ENCODE results near the gene RASAL3. TPM values are rescaled to one million over a fixed set of nuclear protein-coding genes. Genes with fewer than 3 reads are reported as not detected.
"Not testable (repeated sequence)": the region's sequence is repeated elsewhere in the genome, so short reads cannot be mapped to it uniquely, and the experiment has no call there.

The RASAL3 gene
- total RNA-seq, 1 donor from 2014 or later = 2.3 TPM

GRCh38 chr19:15476325-15476724, 12.0 kb upstream of the RASAL3 start:
- intact Hi-C loops (cut with DNase I) = no loop called here
- DNase-seq (ENCODE audit: missing footprints) = no peak
- ATAC-seq = no peak

DNA sequence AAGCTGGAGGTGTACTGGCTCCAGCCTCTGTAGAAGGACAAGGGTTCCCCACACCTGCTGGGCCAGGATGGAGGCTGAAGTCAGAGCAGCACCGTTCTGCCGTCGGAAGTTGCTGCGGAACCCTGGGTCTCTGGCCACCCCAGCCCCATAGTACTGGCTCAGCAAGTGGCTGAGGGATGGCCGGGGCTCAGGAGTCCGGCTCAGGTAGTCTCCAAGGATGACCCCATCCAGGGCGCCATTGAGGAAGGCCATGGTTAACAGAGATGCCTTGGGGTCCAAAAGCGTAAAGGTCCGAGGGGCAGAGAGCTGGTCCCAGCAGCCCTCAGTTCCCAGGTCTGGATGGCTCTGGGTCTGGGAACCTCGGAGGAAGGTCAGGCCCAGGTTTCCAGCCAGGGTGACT, 11.3 kb upstream of the RASAL3 start:
- intact Hi-C loops (cut with DNase I) = no loop called here
- no peak for ATAC-seq
- no peak for DNase-seq (ENCODE audit: missing footprints)

GRCh38 chr19:15475169-15475568, 10.8 kb upstream of the RASAL3 start:
- ATAC-seq (no peak), DNase-seq (ENCODE audit: missing footprints) (no peak)
- intact Hi-C loops (cut with DNase I) = no loop called here

- ATAC-seq; intact Hi-C loops (cut with DNase I); DNase-seq (ENCODE audit: missing footprints): not testable (repeated sequence)
Measured at GRCh38 chr19:15473821-15474220, 9.5 kb upstream of the RASAL3 start.

- ATAC-seq (no peak), DNase-seq (ENCODE audit: missing footprints) (no peak)
- intact Hi-C loops (cut with DNase I) = no loop called here
Measured at GRCh38 chr19:15471639-15472101, 7.3 kb upstream of the RASAL3 start.

DNA sequence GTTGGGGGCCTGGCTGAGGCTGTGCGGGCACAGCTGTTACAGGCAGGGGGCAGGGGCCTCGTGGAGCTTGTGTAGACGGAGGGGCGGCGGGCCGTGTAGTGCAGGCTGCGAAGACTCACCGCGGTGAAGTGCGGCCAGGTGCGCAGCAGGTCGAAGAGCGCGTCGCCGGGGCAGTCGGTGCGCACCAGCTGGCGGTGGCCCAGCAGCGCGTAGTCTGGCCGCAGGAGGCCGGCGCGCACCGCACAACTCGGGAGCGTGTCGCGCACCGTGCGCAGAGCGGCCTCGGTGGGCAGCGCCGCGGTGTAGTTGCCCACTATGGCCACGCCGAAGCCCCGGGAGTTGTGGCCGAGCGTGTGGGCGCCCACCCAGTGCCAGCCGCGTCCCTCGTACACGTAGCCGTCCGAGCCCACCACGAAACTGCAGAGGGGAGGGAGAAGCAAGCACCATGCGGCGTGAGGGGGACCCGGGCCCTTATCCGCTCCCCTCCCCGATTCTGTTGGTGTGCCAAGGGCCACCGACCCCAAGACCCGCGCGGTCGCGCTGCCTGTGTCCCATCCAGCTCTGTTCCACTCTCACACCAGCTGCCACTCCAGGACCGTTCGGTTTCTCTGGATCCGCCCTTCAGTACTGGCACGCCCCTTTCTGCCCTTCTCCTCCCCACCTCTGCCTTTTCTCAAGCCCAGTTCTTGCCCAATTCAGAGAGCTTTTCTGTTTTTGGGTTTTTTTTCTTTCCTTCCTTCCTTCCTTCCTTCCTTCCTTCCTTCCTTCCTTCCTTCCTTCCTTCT, 5.4 kb upstream of the RASAL3 start:
- no peak for DNase-seq (ENCODE audit: missing footprints)
- no peak for ATAC-seq
- intact Hi-C loops (cut with DNase I) = no loop called here

- intact Hi-C loops (cut with DNase I) = no loop called here
- ATAC-seq = peak; percentile 20
- DNase-seq (ENCODE audit: missing footprints) = no peak
Measured at GRCh38 chr19:15468675-15469512, 4.5 kb upstream of the RASAL3 start.

GRCh38 chr19:15467734-15468214, 3.4 kb upstream of the RASAL3 start:
- ATAC-seq = no peak
- intact Hi-C loops (cut with DNase I) = no loop called here
- no peak for DNase-seq (ENCODE audit: missing footprints)

- no peak for ATAC-seq
- intact Hi-C loops (cut with DNase I) = no loop called here
- no peak for DNase-seq (ENCODE audit: missing footprints)
Measured at GRCh38 chr19:15466851-15467733, 2.7 kb upstream of the RASAL3 start.

DNA sequence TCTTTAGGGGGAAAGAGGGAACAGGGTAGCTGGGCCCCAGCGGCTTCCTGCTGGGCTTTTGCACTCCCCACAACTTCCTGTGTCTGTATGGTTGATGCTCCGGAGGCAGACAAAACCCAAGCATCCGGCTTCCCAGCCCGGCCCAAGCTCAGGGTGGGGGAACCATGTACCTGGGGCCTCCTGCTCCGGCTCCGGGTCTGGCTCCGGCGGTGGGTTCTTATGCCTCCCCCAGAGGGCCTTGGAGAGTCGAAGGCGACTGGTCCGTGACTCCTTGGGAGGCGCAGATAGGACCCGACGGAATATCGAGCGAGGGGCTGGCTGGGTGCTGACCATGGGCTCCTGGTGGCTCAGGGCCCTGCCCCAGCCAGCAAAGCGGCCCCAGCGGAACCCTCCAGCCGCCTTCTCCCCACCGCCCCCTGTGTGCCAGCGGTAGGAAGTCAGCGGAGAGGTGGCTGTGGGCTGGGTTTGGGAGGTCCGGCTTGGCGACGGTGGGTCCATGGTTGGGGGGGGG, 428 bp downstream of the RASAL3 start:
- peak; percentile 78 for DNase-seq (ENCODE audit: missing footprints)
- ATAC-seq = peak; percentile 49
- intact Hi-C loops (cut with DNase I) = no loop called here

DNA sequence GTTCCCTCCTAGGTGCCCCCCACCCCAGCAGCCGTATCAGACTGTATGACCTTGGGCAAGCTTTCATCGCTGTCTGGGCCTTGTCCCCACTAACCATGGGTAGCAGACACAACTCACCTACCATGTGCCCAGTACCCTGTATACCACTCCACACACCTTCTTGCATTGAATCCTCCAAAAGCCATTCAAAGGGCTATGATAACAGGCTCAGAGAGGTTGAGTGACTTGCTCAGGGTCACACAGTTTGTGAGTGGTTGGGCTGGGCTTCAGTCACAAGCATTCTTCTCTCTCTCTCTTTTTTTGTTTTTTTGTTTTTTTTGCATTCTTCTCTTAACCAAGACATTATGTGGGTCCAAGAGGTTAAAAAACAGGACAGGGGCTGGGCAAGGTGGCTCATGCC, 2.6 kb downstream of the RASAL3 start:
- intact Hi-C loops (cut with DNase I) = no loop called here
- DNase-seq (ENCODE audit: missing footprints) (no peak), ATAC-seq (no peak)

GRCh38 chr19:15457701-15458484, 6.5 kb downstream of the RASAL3 start:
- DNase-seq (ENCODE audit: missing footprints) (no peak), ATAC-seq (no peak)
- intact Hi-C loops (cut with DNase I) = loop anchor here (10.0 kb wide), 1 partner anchor 97 kb away; no protein-coding TSS in a partner anchor

- intact Hi-C loops (cut with DNase I) = loop anchor here (10.0 kb wide), 1 partner anchor 98 kb away; no protein-coding TSS in a partner anchor
- ATAC-seq = no peak
Measured at GRCh38 chr19:15456871-15457700, 7.3 kb downstream of the RASAL3 start.

DNA sequence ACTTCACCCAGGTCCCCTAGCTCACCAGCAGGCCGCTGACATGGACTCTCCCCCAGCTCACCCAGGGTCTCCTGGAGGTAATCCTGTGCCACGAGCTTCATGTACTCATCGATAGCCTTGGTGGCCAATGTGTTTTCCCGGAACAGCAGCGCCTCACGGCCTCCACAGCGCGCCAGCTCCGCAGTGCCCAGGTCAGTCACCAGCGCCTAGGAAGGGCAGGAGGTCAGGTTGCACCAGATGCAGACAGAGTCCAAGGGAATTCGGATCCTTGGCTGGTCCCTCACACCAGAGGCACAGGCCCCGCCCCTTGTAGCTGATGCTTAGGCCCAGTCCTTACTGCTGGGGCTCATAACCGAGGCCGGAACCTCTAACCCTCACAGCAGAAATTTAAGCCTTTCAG, 7.9 kb downstream of the RASAL3 start:
- intact Hi-C loops (cut with DNase I) = loop anchor here (10.0 kb wide), 1 partner anchor 98 kb away; no protein-coding TSS in a partner anchor
- DNase-seq (ENCODE audit: missing footprints) (no peak), ATAC-seq (no peak)

More at GRCh38 chr19:15456871-15457700, 7.3 kb downstream of the RASAL3 start:
- DNase-seq (ENCODE audit: missing footprints) = no peak

DNA sequence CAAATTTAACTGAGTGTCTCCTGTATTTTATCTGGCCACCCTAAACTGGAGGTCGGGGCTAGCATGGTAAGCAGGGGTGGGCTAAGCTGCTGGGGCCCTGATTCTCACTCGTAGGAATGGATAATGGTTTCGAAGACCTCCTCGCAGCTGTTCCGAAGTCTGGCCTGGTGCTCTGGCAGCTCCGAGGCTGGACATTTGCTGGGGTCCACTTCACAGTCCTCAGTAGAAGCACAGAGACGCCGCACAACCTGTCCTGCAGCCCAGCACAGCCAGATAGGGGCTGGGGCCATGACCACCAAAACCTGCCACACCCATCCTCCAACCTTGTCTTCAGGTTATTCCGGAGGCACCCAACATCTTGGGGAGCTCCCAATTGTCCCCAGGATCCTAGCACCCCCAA, 8.3 kb downstream of the RASAL3 start:
- DNase-seq (ENCODE audit: missing footprints) (no peak), ATAC-seq (no peak)
- intact Hi-C loops (cut with DNase I) = loop anchor here (10.0 kb wide), 1 partner anchor 99 kb away; no protein-coding TSS in a partner anchor

- ATAC-seq (no peak), DNase-seq (ENCODE audit: missing footprints) (no peak)
- intact Hi-C loops (cut with DNase I) = loop anchor here (5.0 to 10.0 kb wide), 2 partner anchors 77 to 101 kb away; partner anchors contain the start of gene AKAP8
Measured at GRCh38 chr19:15453906-15454860, 10.2 kb downstream of the RASAL3 start.
